ENCODE data around the gene DIS3L2.

- TF ChIP-seq POLR2A (IDR thresholded peaks at IDR 0.05) (no peak), POLR2AphosphoS5 (IDR thresholded peaks at IDR 0.05) (peak in 2 of 3 donors; percentile 15 to 19)
- TF ChIP-seq, protein P1, sequence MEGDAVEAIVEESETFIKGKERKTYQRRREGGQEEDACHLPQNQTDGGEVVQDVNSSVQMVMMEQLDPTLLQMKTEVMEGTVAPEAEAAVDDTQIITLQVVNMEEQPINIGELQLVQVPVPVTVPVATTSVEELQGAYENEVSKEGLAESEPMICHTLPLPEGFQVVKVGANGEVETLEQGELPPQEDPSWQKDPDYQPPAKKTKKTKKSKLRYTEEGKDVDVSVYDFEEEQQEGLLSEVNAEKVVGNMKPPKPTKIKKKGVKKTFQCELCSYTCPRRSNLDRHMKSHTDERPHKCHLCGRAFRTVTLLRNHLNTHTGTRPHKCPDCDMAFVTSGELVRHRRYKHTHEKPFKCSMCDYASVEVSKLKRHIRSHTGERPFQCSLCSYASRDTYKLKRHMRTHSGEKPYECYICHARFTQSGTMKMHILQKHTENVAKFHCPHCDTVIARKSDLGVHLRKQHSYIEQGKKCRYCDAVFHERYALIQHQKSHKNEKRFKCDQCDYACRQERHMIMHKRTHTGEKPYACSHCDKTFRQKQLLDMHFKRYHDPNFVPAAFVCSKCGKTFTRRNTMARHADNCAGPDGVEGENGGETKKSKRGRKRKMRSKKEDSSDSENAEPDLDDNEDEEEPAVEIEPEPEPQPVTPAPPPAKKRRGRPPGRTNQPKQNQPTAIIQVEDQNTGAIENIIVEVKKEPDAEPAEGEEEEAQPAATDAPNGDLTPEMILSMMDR (IDR thresholded peaks at IDR 0.05 in 8 of 11, conservative IDR thresholded peaks at IDR 0.05 in 3 of 11) = no peak
Measured at GRCh38 chr2:232310121-232310520, 348.6 kb downstream of the DIS3L2 start.
